IMR-90 (cell line): ENCODE data around the gene XPR1. TPM values are rescaled to one million over a fixed set of nuclear protein-coding genes. Genes with fewer than 3 reads are reported as not detected.

Experiments used
- ATAC-seq: fragments of 200-7000 bp; cut with Tn5 transposase; 2 replicates; pipeline ENCODE4 v1.9.1; 2020; ENCODE audit warnings: low read depth, mild to moderate bottlenecking, moderate library complexity
- BruUV-seq: library from RNA; stranded (reverse); fragments of 400-500 nt; replicated peaks from 2 replicates; lab custom pipeline; 2021; lab: Mats Ljungman, UMichigan
- CTCF ChIA-PET: fragments of 300-600 bp; formaldehyde crosslinking; extraction: SDS; loops from one replicate; lab custom pipeline; 2021; ENCODE audit warnings: antibody characterized with exemption; lab: Yijun Ruan, JAX
- POLR2A ChIA-PET: fragments of 300-600 bp; sonication (Branson Sonifier 250); formaldehyde crosslinking; loops from one replicate; lab custom pipeline; 2022; ENCODE audit warnings: antibody characterized with exemption; ENCODE audit not compliant: unreplicated experiment; lab: Charles Lee
- DNase-seq: peaks from one replicate; pipeline ENCODE4 v3.0.0; 2013
- H2AFZ ChIP-seq: replicated peaks from 2 replicates; pipeline ENCODE3; 2013; ENCODE audit warnings: low read length, mild to moderate bottlenecking; ENCODE audit not compliant: poor library complexity
- H2AK5ac ChIP-seq: 2 replicates; pipeline ENCODE4 v1.6.1; 2013; ENCODE audit warnings: low read depth, low read length, inconsistent platforms
- H2AK9ac ChIP-seq: replicated peaks from 2 replicates; pipeline ENCODE3; 2013; ENCODE audit warnings: mild to moderate bottlenecking, low read depth, low read length, moderate library complexity; ENCODE audit not compliant: poor library complexity
- H2BK120ac ChIP-seq: 2 replicates; pipeline ENCODE4 v1.6.1; 2013; ENCODE audit warnings: low read depth, low read length, inconsistent platforms
- H2BK15ac ChIP-seq: 3 replicates; pipeline ENCODE4 v1.6.1; 2013; ENCODE audit warnings: low read depth, low read length, inconsistent platforms
- H2BK20ac ChIP-seq: 2 replicates; pipeline ENCODE4 v1.6.1; 2013; ENCODE audit warnings: low read depth, mild to moderate bottlenecking, inconsistent platforms, low read length, moderate library complexity
- H2BK5ac ChIP-seq: 2 replicates; pipeline ENCODE4 v1.6.1; 2013; ENCODE audit warnings: mild to moderate bottlenecking, low read depth, low read length, inconsistent platforms; ENCODE audit not compliant: poor library complexity, severe bottlenecking
- H3K14ac ChIP-seq: replicated peaks from 2 replicates; pipeline ENCODE4 v1.6.1; 2013; ENCODE audit warnings: low read depth, low read length, inconsistent platforms
- H3K18ac ChIP-seq: 2 replicates; pipeline ENCODE4 v1.6.1; 2013; ENCODE audit warnings: low read depth, low read length, control low read depth
- H3K23ac ChIP-seq: 2 replicates; pipeline ENCODE4 v1.6.1; 2013; ENCODE audit warnings: low read depth, low read length, inconsistent platforms
- H3K27ac ChIP-seq: 2 replicates; pipeline ENCODE4 v1.5.1; 2013; ENCODE audit warnings: mild to moderate bottlenecking, control low read depth, low read length; ENCODE audit not compliant: insufficient read depth
- H3K27me3 ChIP-seq: 2 replicates; pipeline ENCODE4 v1.6.1; 2013; ENCODE audit warnings: low read length; ENCODE audit not compliant: control insufficient read depth, insufficient read depth
- H3K36me3 ChIP-seq: 2 replicates; pipeline ENCODE4 v1.6.1; 2013; ENCODE audit warnings: low read length, mixed read lengths; ENCODE audit not compliant: control insufficient read depth, insufficient read depth
- H3K4ac ChIP-seq: 2 replicates; pipeline ENCODE4 v1.6.1; 2013; ENCODE audit warnings: low read depth, low read length, inconsistent platforms
- H3K4me1 ChIP-seq: 2 replicates; pipeline ENCODE4 v1.6.1; 2013; ENCODE audit warnings: low read length, mixed read lengths; ENCODE audit not compliant: control insufficient read depth, insufficient read depth
- H3K4me2 ChIP-seq: 2 replicates; pipeline ENCODE4 v1.6.1; 2013; ENCODE audit warnings: low read depth, mild to moderate bottlenecking, control low read depth, low read length, moderate library complexity
- H3K4me3 ChIP-seq: 2 replicates; pipeline ENCODE4 v1.5.1; 2013; ENCODE audit warnings: low read depth, mild to moderate bottlenecking, control low read depth, low read length, moderate library complexity; ENCODE audit not compliant: insufficient read depth
- H3K56ac ChIP-seq: 2 replicates; pipeline ENCODE4 v1.6.1; 2013; ENCODE audit warnings: low read length, inconsistent platforms; ENCODE audit not compliant: insufficient read depth; ENCODE audit errors: extremely low read depth
- H3K79me1 ChIP-seq, 2 experiments: 2 replicates each; pipeline ENCODE4 v1.6.1; 2013; ENCODE audit warnings: low read length in 2 of 2, inconsistent platforms in 1 of 2, low read depth in 1 of 2
- H3K9ac ChIP-seq: 2 replicates; pipeline ENCODE4 v1.6.1; 2013; ENCODE audit warnings: low read depth, low read length, control low read depth
- H3K9me1 ChIP-seq: 2 replicates; pipeline ENCODE4 v1.6.1; 2013; ENCODE audit warnings: low read length, inconsistent platforms; ENCODE audit not compliant: insufficient read depth
- H3K9me3 ChIP-seq: 2 replicates; pipeline ENCODE4 v1.6.1; 2013; ENCODE audit warnings: low read length; ENCODE audit not compliant: control insufficient read depth, insufficient read depth
- H4K20me1 ChIP-seq: 2 replicates; pipeline ENCODE4 v1.6.1; 2013; ENCODE audit warnings: low read length, inconsistent platforms; ENCODE audit not compliant: insufficient read depth
- H4K5ac ChIP-seq: 2 replicates; pipeline ENCODE4 v1.6.1; 2013; ENCODE audit warnings: mild to moderate bottlenecking, low read depth, low read length, control low read depth
- H4K8ac ChIP-seq, 2 experiments: 2 replicates each; pipeline ENCODE4 v1.6.1; 2013; ENCODE audit warnings: low read depth in 2 of 2, low read length in 2 of 2, control low read depth in 1 of 2, inconsistent platforms in 1 of 2
- H4K91ac ChIP-seq: 2 replicates; pipeline ENCODE4 v1.6.1; 2013; ENCODE audit warnings: low read depth, low read length, inconsistent platforms; ENCODE audit not compliant: insufficient read depth
- BHLHE40 ChIP-seq: fragments of 150-350 bp; IDR thresholded peaks from 2 replicates; pipeline ENCODE4 v1.6.1; 2016; ENCODE audit warnings: mild to moderate bottlenecking, low read depth, low read length
- CEBPB ChIP-seq: IDR thresholded peaks from 2 replicates; pipeline ENCODE4 v1.6.1; 2012; ENCODE audit warnings: low read depth, low read length, improper control_type of control experiment
- CHD1 ChIP-seq: IDR thresholded peaks from 2 replicates; pipeline ENCODE4 v1.6.1; 2012; ENCODE audit warnings: low read depth, low read length, improper control_type of control experiment
- FOS ChIP-seq: fragments of 150-350 bp; IDR thresholded peaks from 2 replicates; pipeline ENCODE4 v1.6.1; 2016; ENCODE audit warnings: low read depth, low read length
- MAFK ChIP-seq: IDR thresholded peaks from 2 replicates; pipeline ENCODE4 v1.6.1; 2012; ENCODE audit warnings: low read depth, low read length, improper control_type of control experiment
- MAZ ChIP-seq: IDR thresholded peaks from 2 replicates; pipeline ENCODE4 v1.6.1; 2012; ENCODE audit warnings: low read depth, mild to moderate bottlenecking, low read length, improper control_type of control experiment, moderate library complexity, borderline replicate concordance
- NFE2L2 ChIP-seq: fragments of 150-350 bp; IDR thresholded peaks from 2 replicates; pipeline ENCODE4 v1.6.1; 2016; ENCODE audit warnings: low read depth, mild to moderate bottlenecking, low read length
- RCOR1 ChIP-seq: IDR thresholded peaks from 2 replicates; pipeline ENCODE4 v1.6.1; 2012; ENCODE audit warnings: mild to moderate bottlenecking, low read length, improper control_type of control experiment; ENCODE audit not compliant: insufficient replicate concordance
- WGBS, 2 experiments: methylation state at CpG; one replicate each; pipeline versions ENCODE4 v1.1.5 to v1.1.7; 2013; ENCODE audit warnings: missing lambda C conversion rate in 2 of 2; ENCODE audit not compliant: insufficient read length in 1 of 2; ENCODE audit errors: extremely low coverage in 2 of 2; 5-methylcytosine and 5-hydroxymethylcytosine counted together
- dilution Hi-C: fragments of 300-500 bp; cut with HindIII; formaldehyde crosslinking; loops from one replicate; pipeline ENCODE4 v1.14.3; 2018; ENCODE audit warnings: low sequenced_read_pairs; ENCODE audit not compliant: unreplicated experiment
- in situ Hi-C: fragments of 300-500 bp; cut with MboI; formaldehyde crosslinking; loops from 3 replicates; pipeline ENCODE4 v1.14.3; 2019; ENCODE audit warnings: low sequenced_read_pairs, inconsistent platforms, mixed read lengths
- intact Hi-C: fragments of 100-400 bp; cut with micrococcal nuclease; formaldehyde crosslinking; loops from 2 replicates; pipeline ENCODE4 v1.10.0; 2022
- polyA plus RNA-seq, 3 experiments: library from polyadenylated mRNA; depleted of rRNA; stranded (reverse); fragments of >200 nt; gene quantifications; 2 replicates each; pipeline ENCODE4 v1.2.3, GENCODE V29; 2012; ENCODE audit warnings: low replicate concordance in 1 of 3
- total RNA-seq: library from RNA; depleted of rRNA; stranded (reverse); fragments of >200 nt; gene quantifications from 2 replicates; pipeline ENCODE4 v1.2.3, GENCODE V29; 2012
- TF ChIP-seq, protein P1 (sequence below): fragments of 150-350 bp; IDR thresholded peaks from 2 replicates; pipeline ENCODE4 v1.6.1; 2017; ENCODE audit warnings: mild to moderate bottlenecking, antibody characterized with exemption, low read length, low read depth
- TF ChIP-seq, protein P2 (sequence below): conservative IDR thresholded peaks from 2 replicates; pipeline ENCODE4 v1.5.1; 2012; ENCODE audit warnings: mild to moderate bottlenecking, low read depth, low read length, improper control_type of control experiment

Gene XPR1
- total and polyA plus RNA-seq, 2 of the 4 experiments (the other 2 are of a cell fraction) = 11.8 to 25.1 TPM

DNA sequence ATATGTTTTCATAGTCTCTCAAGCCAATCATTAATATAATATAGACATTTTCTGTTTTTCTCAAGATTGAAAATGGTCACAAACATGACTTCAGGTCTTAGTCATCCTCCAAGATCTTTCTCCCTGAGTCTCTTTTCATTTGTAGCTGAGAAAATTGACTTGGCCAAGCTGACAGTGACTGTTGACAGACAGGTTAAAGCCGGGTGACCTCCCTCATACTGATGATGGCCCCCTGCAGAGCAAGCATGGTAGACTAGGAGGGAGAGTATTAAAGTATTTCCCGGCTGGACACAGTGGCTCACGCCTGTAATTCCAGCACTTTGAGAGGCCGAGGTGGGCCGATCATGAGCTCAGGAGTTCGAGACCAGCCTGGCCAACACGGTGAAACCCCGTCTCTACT, 274.1 kb downstream of the XPR1 start:
- no peak overlapping the region for H3K4me2 ChIP-seq
- peaks cover 3% of the 10 kb centered on the region; the same call in 1 of the 2 replicates for H3K9me1 ChIP-seq
- H2BK120ac ChIP-seq = no peak overlapping the region
- no peak overlapping the region for H3K14ac ChIP-seq
- no peak overlapping the region for H3K56ac ChIP-seq
- no peak overlapping the region for H2BK20ac ChIP-seq
- no peak overlapping the region for H3K4me3 ChIP-seq
- dilution Hi-C loops (no loop called here), intact Hi-C loops (no loop called here), in situ Hi-C loops (no loop called here)
- H3K18ac ChIP-seq = no peak overlapping the region
- H3K79me1 ChIP-seq = peaks cover 0 to 5% of the 10 kb centered on the region in 2 experiments; a peak in 2 of 4 replicates
- no peaks in the 10 kb centered on the region for H3K36me3 ChIP-seq
- no peak overlapping the region for H4K5ac ChIP-seq
- H3K27ac ChIP-seq = no peak overlapping the region
- ATAC-seq = no peak
- no peak overlapping the region for H3K4ac ChIP-seq
- TF ChIP-seq, protein P1, sequence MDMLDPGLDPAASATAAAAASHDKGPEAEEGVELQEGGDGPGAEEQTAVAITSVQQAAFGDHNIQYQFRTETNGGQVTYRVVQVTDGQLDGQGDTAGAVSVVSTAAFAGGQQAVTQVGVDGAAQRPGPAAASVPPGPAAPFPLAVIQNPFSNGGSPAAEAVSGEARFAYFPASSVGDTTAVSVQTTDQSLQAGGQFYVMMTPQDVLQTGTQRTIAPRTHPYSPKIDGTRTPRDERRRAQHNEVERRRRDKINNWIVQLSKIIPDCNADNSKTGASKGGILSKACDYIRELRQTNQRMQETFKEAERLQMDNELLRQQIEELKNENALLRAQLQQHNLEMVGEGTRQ = no peak
- TF ChIP-seq, protein P2, sequence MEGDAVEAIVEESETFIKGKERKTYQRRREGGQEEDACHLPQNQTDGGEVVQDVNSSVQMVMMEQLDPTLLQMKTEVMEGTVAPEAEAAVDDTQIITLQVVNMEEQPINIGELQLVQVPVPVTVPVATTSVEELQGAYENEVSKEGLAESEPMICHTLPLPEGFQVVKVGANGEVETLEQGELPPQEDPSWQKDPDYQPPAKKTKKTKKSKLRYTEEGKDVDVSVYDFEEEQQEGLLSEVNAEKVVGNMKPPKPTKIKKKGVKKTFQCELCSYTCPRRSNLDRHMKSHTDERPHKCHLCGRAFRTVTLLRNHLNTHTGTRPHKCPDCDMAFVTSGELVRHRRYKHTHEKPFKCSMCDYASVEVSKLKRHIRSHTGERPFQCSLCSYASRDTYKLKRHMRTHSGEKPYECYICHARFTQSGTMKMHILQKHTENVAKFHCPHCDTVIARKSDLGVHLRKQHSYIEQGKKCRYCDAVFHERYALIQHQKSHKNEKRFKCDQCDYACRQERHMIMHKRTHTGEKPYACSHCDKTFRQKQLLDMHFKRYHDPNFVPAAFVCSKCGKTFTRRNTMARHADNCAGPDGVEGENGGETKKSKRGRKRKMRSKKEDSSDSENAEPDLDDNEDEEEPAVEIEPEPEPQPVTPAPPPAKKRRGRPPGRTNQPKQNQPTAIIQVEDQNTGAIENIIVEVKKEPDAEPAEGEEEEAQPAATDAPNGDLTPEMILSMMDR = no peak
- no peak for TF ChIP-seq MAFK
- TF ChIP-seq CEBPB = no peak
- TF ChIP-seq MAZ = no peak
- no peak for TF ChIP-seq RCOR1
- no peak for TF ChIP-seq BHLHE40
- TF ChIP-seq CHD1 = no peak
- no peak for TF ChIP-seq NFE2L2
- TF ChIP-seq FOS = no peak
- H2AK5ac ChIP-seq = no peak overlapping the region
- no peak overlapping the region for H2AFZ ChIP-seq
- H3K27me3 ChIP-seq = no peaks in the 10 kb centered on the region
- POLR2A ChIA-PET = no interaction called here
- no peaks in the 10 kb centered on the region; the same call in 1 of the 2 replicates for H3K4me1 ChIP-seq
- H3K9me3 ChIP-seq = no peaks in the 10 kb centered on the region
- no peak overlapping the region for H2AK9ac ChIP-seq
- H4K8ac ChIP-seq = no peak overlapping the region
- CTCF ChIA-PET = interaction anchor here (0.7 to 1.1 kb wide), 2 partner anchors 24 to 260 kb away, joined by 3 read pairs; no protein-coding TSS in a partner anchor
- no peaks in the 10 kb centered on the region for H4K20me1 ChIP-seq
- no peak overlapping the region for H2BK15ac ChIP-seq
- no peak overlapping the region for H3K23ac ChIP-seq
- no peak overlapping the region for H3K9ac ChIP-seq
- DNase-seq = no peak
- H2BK5ac ChIP-seq = no peak overlapping the region
- H4K91ac ChIP-seq = no peak overlapping the region
- 93% methylated on average over 3 of the region's 8 CpGs; no CpG with 5 or more reads in 1 of the 2 experiments for WGBS, 2 experiments
- no TSS peak for BruUV-seq
